ENCODE measurements around the gene SDK1.
"Not testable (repeated sequence)": the region's sequence is repeated elsewhere in the genome, so short reads cannot be mapped to it uniquely, and the experiment has no call there.

SDK1 gene

GRCh38 chr7:3582145-3582544 lies 281.1 kb downstream of the SDK1 start:
- DNase-seq, ATAC-seq: not testable (repeated sequence)

GRCh38 chr7:3585826-3586225 lies 284.8 kb downstream of the SDK1 start:
- ATAC-seq (no peak), DNase-seq (no peak)

GRCh38 chr7:3588341-3588740 lies 287.3 kb downstream of the SDK1 start:
- no peak for ATAC-seq
- no peak for DNase-seq

- DNase-seq: no peak
- no peak for ATAC-seq
Observed at GRCh38 chr7:3589752-3590151, 288.7 kb downstream of the SDK1 start.

DNA sequence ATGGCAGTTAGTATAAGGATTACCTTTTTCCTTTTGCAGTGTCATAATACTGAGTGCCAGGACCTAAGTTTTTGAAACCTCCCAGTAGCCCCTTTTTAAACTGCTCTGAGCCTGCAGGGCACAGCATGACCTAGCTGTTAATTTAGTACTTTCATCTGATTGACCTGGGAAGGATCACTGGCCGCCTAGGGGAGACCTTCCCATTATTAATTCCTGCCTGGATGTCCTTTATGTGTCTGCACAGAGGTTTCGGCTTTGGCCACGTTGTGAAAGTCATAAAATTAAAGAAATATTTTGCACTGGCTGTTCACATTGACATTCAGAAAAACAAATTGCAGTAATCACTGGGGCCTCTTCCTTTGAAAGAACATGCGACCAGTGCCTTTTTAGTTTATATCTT lies 290.2 kb downstream of the SDK1 start:
- DNase-seq (no peak), ATAC-seq (no peak)

DNA sequence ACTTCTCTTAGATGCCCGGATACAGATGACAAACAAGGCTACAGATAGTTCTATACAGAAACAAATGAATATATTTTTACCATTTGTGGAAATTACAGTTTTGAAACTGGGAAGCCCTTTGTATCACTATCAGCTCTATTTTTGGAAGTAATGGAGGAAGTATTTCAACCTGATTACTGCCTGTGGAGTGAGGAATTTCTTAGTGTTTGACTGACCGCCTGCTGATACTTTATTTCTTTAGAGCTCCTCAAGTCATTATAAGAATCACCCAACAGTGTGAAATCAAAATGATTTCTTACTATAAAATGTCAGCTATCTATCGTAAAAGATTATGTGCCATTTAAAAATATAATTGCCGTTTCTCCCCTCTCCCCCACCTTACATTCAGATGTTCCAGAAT lies 290.9 kb downstream of the SDK1 start:
- DNase-seq: no peak
- ATAC-seq: no peak

DNA sequence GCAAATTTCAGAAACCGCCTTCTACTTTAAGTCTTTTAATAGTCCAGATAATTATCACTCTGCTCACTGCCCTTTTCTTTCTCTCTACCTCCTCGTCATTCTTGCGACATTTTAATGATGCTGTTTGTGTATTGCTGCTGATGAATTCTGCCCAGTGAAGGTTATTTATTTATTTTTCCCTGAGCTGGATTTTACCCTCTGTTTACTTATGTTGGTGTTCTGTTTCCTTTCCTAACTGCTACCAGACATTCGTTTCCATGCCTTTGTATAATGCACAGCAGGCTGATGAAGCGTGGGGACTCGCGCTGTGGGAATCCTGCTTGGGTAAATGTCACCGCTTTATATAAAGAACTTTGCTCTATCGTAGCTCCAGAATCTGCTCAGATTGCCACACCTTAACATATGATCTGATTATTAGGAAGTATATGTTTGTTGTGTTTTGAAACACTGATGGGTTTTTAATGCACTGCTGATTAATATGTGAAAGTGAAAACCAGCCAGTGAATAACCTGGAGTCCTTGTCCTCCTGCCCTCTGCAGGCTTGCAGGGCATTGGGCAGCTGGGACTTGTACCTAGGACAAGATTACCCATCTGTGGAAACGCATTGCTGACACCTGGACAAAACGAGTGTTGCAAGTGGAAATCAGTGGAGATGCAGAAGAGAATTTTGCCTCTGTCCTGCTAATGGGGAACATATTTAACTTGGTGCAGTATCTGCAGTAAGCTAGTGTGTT lies 291.5 kb downstream of the SDK1 start:
- no peak for ATAC-seq
- no peak for DNase-seq

- DNase-seq (no peak), ATAC-seq (no peak)
Observed at GRCh38 chr7:3594901-3595300, 293.8 kb downstream of the SDK1 start.

DNA sequence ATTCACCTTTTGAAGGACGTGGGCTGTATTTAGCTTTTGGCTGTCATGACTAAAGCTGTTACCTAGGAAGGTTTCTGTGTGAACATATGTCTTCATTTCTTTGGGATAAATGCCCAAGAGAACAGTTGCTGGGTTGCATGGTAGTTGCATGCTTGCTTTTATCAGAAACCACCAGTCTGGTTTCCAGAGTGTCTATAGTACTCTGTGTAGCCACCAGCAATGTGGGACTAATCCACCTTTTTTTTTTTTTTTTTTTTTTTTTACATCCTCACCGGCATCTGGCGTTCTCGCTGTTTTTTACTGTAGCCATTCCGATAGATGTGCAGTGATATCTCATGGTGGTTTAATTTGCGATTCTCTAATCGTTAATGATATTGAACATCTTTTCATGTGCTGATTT lies 297.8 kb downstream of the SDK1 start:
- DNase-seq: no peak

GRCh38 chr7:3605222-3605621 lies 304.2 kb downstream of the SDK1 start:
- no peak for DNase-seq
- no peak for ATAC-seq

More for the DNA sequence above, 297.8 kb downstream of the SDK1 start:
- no peak for ATAC-seq

GRCh38 chr7:3606436-3606835 lies 305.4 kb downstream of the SDK1 start:
- ATAC-seq (no peak), DNase-seq (no peak)

DNA sequence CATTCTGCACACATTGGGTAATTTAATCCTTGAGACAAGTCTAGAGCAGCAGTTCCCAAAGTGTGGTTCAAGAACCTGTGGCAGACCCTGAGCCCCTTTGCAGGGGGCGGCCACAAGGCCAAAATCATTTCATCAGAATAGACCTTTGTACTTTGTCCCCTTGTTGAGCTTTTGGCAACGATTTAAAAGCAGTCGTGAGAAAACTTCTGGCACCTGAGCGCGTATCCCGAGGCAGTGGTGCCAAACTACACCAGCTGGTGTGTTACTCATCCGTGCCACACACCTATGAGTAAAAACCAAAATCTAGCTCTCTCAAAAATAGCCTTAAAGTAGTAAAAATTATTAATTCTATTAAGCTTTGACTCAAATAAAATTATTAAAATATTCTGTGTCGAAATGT lies 306.8 kb downstream of the SDK1 start:
- DNase-seq: no peak
- ATAC-seq: no peak

- DNase-seq (no peak), ATAC-seq (no peak)
Observed at GRCh38 chr7:3616306-3616705, 315.3 kb downstream of the SDK1 start.

GRCh38 chr7:3630081-3630480 lies 329.0 kb downstream of the SDK1 start:
- DNase-seq (no peak), ATAC-seq (no peak)

DNA sequence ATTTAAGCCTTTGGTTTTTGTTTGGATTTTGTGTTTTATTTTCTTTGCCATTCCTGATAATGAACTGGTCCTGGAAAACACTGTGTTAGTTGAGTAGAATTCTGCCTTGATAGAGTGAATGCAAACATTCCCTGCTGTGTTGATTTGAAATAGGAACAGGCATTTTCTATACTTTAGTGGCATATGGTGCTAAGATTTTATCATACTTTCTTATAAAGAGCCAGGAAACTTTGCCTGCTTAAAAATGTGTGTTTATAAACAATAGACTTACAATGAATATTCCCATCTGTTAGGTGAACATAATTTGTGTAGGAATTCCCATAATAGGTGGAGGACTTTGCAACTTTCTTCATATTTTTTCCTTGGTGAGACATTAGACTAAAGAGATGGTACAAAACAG lies 333.3 kb downstream of the SDK1 start:
- DNase-seq (no peak), ATAC-seq (no peak)

DNA sequence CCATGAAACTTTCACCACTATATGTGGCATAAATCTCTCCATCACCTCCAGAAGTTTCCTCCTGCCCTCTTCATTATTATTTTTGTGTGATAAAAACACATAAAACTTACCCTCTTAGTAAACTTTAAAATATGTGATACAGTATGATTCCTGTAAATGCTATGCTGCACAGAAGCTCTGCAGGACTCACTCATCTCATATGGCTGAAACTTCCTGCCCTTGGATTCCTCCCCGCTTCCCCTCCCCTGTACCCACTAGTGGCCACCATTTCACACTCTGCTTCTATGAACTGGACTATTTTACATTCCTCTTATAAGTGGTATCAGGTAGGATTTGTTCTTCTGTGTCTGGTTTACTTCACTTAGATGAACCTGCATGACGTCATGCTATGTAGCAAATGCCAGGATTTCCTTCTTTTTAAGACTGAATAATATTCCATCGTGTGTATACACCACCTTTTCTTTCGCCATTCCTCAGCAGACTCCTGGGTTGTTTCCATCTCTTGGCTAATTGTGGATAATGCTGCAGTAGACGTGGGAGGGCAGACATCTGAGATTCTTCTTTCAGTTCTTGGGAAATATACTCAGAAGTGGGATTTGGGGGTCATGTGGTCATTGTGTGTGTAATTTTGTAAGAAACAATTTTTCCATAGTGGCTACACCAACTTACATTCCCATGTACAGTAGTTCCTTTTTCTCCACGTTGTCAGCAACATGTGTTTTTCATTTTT lies 335.2 kb downstream of the SDK1 start:
- no peak for ATAC-seq
- DNase-seq: no peak

DNA sequence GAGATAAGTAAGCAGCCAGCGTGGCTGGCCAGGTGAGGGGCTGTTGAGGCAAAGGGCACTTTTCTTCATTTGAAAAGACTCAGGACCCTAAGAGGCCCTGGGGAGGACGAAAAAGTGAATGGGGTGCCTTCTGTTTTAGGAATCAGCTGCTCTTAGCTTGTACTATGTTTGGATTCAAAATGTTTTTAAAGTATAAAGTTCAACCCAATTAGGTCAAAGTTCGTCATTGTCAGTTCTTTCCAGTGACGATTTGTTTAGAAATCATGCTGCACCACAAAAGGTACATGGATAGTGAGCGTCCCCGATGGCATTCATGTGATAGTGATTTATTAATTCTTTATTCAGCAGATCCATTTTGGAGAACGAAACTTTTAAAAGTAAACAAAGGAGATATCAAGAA lies 338.2 kb downstream of the SDK1 start:
- ATAC-seq: no peak
- no peak for DNase-seq

- no peak for ATAC-seq
- DNase-seq: no peak
Observed at GRCh38 chr7:3641582-3641981, 340.5 kb downstream of the SDK1 start.

DNA sequence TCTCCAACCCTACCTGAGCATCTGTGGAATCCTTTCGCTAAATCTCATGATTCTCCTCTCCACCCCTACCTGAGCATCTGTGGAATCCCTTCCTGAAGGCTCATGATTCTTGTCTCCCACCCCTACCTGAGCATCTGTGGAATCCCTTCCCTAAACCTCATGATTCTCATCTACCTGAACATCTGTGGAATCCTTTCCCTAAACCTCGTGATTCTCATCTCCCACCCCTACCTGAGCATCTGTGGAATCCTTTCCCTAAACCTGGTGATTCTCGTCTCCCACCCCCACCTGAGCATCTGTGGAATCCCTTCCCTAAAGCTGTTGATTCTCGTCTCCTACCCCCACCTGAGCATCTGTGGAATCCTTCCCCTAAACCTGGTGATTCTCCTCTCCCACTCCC lies 342.0 kb downstream of the SDK1 start:
- ATAC-seq: no peak
- no peak for DNase-seq

- ATAC-seq: no peak
Observed at GRCh38 chr7:3648276-3648675, 347.2 kb downstream of the SDK1 start.

GRCh38 chr7:3649250-3649649 lies 348.2 kb downstream of the SDK1 start:
- DNase-seq (no peak), ATAC-seq (no peak)

More at GRCh38 chr7:3648276-3648675, 347.2 kb downstream of the SDK1 start:
- DNase-seq: no peak

DNA sequence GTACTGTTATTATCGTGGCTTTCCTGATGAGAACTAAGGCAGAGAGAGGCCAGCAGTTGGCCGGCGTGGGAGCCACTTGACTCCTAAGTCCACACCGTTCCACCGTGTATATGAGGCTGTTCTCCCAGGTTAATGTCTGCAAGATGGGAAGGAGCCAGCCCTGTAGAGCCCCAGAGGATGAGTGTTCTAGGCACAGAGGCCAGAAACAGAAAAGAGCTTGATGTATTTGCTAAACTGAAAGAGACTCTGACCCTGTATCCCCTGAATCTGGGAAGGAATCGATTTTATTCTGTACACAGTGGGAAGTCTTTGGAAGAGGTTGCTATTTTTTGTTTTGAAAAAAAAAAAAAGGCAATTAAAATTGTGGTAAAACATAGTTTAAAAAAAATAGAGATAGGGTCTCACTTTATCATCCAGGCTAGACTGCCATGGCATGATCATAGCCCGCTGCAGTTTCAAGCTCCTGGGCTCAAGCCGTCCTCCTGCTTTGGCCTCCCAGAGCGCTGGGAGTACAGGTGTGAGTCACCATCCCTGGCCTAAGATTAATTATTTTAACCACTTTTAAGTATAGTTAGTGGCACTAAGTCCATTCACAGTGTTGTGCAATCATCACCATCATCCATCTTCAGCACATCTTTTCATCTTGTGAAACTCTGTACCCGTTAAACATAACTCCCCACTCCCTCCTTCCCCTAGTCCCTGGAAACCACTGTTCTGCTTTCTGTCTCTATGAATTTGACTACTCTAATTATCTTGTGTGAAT lies 348.8 kb downstream of the SDK1 start:
- no peak for ATAC-seq

GRCh38 chr7:3650844-3651243 lies 349.8 kb downstream of the SDK1 start:
- ATAC-seq: no peak
- DNase-seq: no peak

More for the DNA sequence above, 348.8 kb downstream of the SDK1 start:
- DNase-seq: no peak

All from stimulated activated naive CD8-positive, alpha-beta T cell treated with anti-CD3 and anti-CD28 coated beads, Interleukin-15, Interleukin-2, amounts not matched to agents 100 U/mL and 50 U/mL, for 24 hours (primary cell).